ENCODE data around the gene RFXAP. TPM values are rescaled to one million over a fixed set of nuclear protein-coding genes. Genes with fewer than 3 reads are reported as not detected.

RFXAP gene
- total RNA-seq, 2 donors from 2014 or later: 5.7 to 16.9 TPM

DNA sequence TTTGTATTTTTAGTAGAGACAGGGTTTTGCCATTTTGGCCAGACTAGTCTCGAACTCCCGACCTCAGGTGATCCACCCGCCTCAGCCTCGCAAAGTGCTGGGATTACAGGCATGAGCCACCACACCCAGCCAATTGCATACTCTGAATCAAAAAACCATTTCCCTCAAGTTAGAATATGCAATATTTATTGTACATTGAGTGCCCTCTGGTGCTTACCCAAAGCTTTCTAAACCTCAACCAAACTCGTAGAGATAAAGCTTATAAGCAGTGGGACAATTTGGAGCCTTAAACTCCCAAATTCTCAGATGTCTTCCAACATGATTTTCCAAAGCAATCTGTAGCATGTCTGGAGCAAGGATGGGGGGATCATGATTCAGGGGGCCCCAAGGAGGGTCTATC is 22.4 kb downstream of the RFXAP start:
- no peak overlapping the region for H3K27ac Mint-ChIP-seq
- ATAC-seq (no peak), DNase-seq (ENCODE audit: low spot score in 2 of 2) (no peak)
- no peaks in the 10 kb centered on the region for H3K36me3 Mint-ChIP-seq
- H3K9me3 Mint-ChIP-seq: no peaks in the 10 kb centered on the region

- H3K27ac Mint-ChIP-seq: no peak overlapping the region
- no peaks in the 10 kb centered on the region for H3K9me3 Mint-ChIP-seq
- ATAC-seq: no peak
- H3K36me3 Mint-ChIP-seq: no peaks in the 10 kb centered on the region
- no peak for DNase-seq (ENCODE audit: low spot score in 2 of 2)
Observed at GRCh38 chr13:36847606-36848005, 28.6 kb downstream of the RFXAP start.

DNA sequence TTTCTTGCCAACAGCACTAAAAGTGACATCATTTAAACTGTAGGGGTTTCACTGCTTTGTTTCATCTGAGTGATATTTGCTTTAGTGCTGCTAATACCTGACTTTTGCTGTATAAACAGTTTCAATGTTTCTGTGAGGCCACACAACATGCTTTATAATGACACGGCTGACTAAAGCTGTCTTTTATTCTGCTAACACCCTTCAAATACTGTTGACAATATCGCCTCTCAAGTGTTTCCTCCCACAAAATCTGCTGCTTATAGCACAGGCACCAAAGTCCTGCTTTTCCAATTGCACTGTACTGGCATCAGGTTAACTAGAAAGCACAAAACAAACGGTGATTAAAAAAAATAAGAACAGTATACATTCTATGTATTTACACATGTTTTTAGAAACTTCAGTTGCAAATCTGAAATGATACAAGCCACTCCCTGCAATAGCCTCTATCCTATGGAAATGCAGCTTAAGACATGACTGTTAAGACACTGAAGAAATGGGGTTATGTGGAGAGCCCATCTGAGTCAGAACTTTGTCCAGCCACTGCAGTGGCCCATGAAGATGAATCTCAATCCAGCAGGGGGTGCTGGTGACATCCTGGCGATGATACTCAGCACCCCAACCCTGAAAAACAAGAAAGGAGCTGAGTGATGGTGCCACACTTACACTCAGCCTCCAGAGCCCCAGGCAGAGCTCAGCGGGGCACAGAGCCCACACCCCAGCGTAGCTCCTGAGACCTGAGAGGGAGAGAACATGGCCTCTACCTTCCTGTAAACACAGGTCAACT is 29.4 kb downstream of the RFXAP start:
- ATAC-seq (peak; percentile 58 to 63), DNase-seq (ENCODE audit: low spot score in 2 of 2) (peak in 1 of 2 donors; percentile 7)
- Mint-ChIP-seq H3K27ac (no peak overlapping the region), H3K36me3 (no peaks in the 10 kb centered on the region), H3K9me3 (no peaks in the 10 kb centered on the region)

- no peak for ATAC-seq
- no peaks in the 10 kb centered on the region for H3K36me3 Mint-ChIP-seq
- no peak overlapping the region for H3K27ac Mint-ChIP-seq
- no peaks in the 10 kb centered on the region for H3K9me3 Mint-ChIP-seq
- DNase-seq (ENCODE audit: low spot score in 2 of 2): peak in 1 of 2 donors; percentile 10
Observed at GRCh38 chr13:36850790-36851438, 31.9 kb downstream of the RFXAP start.

- no peak overlapping the region for H3K27ac Mint-ChIP-seq
- peak in 1 of 2 donors; percentile 72 for ATAC-seq
- no peaks in the 10 kb centered on the region for H3K36me3 Mint-ChIP-seq
- H3K9me3 Mint-ChIP-seq: no peaks in the 10 kb centered on the region
- no peak for DNase-seq (ENCODE audit: low spot score in 2 of 2)
Observed at GRCh38 chr13:36857253-36857652, 38.2 kb downstream of the RFXAP start.

GRCh38 chr13:36858290-36858689 is 39.3 kb downstream of the RFXAP start:
- DNase-seq (ENCODE audit: low spot score in 2 of 2) (no peak), ATAC-seq (peak; percentile 31 to 65)
- Mint-ChIP-seq H3K27ac (no peak overlapping the region), H3K36me3 (no peaks in the 10 kb centered on the region), H3K9me3 (no peaks in the 10 kb centered on the region)

DNA sequence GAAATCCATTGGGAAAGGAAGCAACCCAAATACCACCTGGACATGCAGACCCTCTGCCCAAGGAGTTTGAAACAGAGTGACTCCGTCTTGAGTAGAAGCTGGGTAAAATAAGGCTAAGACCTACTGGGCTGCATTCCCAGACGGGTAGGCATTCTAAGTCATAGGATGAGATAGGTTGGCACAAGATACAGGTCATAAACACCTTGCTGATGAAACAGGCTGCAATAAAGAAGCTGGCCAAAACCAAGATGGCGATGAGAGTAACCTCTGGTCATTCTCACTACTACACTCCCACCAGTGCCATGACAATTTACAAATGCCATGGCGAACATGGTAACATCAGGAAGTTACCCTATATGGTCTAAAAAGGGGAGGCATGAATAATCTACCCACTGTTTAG is 40.2 kb downstream of the RFXAP start:
- Mint-ChIP-seq H3K27ac (no peak overlapping the region), H3K9me3 (no peaks in the 10 kb centered on the region), H3K36me3 (no peaks in the 10 kb centered on the region)
- ATAC-seq (no peak), DNase-seq (ENCODE audit: low spot score in 2 of 2) (no peak)

DNA sequence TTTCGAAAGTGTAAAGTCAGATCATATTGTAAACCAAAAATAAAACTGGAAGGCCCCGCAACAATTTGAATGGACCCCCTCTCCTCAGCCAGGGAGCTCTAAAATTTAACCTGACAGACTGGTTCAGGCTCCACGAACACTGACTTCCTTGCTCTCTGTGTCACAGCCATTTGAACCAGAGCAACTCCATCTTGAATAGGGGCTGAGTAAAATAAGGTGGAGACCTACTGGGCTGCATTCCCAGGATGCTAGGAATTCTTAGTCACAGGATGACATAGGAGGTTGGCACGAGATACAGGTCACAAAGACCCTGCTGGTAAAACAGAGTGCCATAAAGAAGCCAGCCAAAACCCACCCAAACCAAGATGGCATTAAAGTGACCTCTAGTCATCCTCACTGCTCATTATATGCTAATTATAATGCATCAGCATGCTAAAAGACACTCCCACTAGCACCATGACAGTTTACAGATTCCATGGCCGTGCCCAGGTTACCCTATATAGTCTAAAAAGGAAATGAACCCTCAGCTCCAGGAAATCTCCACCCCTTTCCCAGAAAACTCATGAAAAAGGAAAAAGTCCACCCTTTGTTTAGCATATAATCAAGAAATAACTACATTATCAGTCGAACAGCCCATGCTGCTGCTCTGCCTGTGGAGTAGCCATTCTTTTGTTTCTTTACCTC is 43.1 kb downstream of the RFXAP start:
- no peak for ATAC-seq
- no peak for DNase-seq (ENCODE audit: low spot score in 2 of 2)
- Mint-ChIP-seq H3K27ac (no peak overlapping the region), H3K36me3 (no peaks in the 10 kb centered on the region), H3K9me3 (no peaks in the 10 kb centered on the region)

DNA sequence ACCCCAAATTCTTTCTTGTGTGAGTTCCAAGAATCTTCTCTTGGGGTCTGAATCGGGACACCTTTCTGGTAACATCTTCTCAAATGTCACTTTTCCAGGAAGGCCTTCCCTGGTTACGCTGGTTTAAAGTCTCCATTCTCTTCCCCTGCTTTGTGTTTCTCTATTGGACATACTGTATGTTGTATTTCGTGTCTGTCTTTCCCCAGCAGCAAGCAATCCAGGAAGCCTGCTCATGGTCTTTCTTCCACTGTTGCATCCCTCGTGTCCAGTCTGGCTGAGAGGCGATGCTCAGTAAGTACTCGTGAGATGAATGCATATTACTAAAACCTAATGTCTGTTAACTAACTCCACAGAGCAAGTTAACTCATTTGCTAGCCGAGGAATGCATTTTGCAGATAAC is 43.7 kb downstream of the RFXAP start:
- DNase-seq (ENCODE audit: low spot score in 2 of 2): no peak
- Mint-ChIP-seq H3K27ac (no peak overlapping the region), H3K9me3 (no peaks in the 10 kb centered on the region), H3K36me3 (no peaks in the 10 kb centered on the region)
- ATAC-seq: no peak

DNA sequence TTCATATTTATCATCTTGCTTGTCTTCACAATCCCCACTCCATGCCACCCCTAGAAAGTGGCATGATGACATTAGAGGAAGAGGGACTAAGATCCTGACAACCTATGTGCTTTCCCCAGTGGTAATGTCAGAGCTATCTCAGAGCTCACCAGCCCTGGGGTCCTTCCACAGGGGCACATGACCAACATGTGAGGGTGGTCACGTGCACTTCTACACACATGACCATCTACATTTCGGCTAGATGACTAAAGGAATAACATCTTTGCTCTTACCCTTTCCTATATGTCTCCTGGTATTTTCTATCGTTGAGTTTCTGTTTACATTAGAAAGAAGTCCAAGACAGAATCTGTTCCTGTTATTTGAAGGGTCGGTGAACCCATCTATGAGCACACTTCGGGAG is 46.2 kb downstream of the RFXAP start:
- H3K27ac Mint-ChIP-seq: no peak overlapping the region
- DNase-seq (ENCODE audit: low spot score in 2 of 2): no peak
- H3K36me3 Mint-ChIP-seq: no peaks in the 10 kb centered on the region
- H3K9me3 Mint-ChIP-seq: no peaks in the 10 kb centered on the region
- no peak for ATAC-seq

- no peak overlapping the region for H3K27ac Mint-ChIP-seq
- no peaks in the 10 kb centered on the region for H3K36me3 Mint-ChIP-seq
- no peaks in the 10 kb centered on the region for H3K9me3 Mint-ChIP-seq
- DNase-seq (ENCODE audit: low spot score in 2 of 2) (no peak), ATAC-seq (no peak)
Observed at GRCh38 chr13:36866232-36866631, 47.2 kb downstream of the RFXAP start.

DNA sequence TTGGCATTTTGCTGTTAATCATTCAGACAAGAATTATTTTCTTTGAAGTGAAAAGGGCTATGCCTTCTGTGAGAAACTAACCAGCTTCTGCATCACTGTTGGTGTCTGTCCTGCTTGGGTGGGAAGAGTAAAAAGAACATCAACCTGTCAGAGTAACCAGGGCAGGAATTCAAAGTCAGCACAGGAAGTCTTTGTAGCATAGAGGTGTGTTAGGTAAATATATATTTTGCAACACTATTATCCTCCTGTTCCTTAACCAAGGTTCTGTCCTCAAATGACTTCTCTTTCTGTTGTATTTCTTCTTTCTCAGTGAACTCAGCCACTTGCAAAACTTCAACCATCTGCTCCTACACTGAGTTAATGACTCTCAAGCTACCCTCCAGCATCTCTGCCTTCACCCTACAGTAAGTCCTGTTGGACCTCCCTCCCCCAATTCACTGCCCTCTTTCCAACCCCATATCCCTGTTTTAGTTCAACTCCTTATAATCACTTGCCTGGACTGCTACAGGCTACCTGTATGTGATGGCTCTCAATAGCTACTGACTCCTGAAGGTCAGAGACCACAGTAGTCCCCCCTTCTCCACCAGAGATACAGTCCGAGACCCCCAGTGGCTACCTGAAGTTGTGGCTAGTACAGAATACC is 51.1 kb downstream of the RFXAP start:
- ATAC-seq: no peak
- no peak for DNase-seq (ENCODE audit: low spot score in 2 of 2)
- no peak overlapping the region for H3K27ac Mint-ChIP-seq
- no peaks in the 10 kb centered on the region for H3K9me3 Mint-ChIP-seq
- no peaks in the 10 kb centered on the region for H3K36me3 Mint-ChIP-seq

DNA sequence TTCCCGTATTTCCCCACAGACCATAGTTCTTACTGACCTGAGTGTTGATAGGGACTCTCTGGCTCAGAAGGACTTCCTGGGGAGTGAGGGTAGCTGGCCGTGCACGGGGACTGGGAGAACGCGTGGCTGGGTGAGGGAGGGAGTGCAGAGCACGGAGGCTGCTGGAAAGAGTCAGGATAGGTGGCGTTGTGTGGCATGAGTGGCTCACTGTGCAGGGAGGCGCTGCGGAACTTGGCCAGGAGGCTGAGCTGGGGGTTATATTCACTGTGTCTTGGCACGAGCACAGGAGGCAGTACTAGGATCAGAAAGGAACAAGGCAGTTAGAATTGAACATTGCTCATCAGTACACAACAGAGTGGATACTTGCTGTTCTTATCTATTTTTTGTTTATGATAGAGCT is 53.6 kb downstream of the RFXAP start:
- Mint-ChIP-seq H3K36me3 (no peaks in the 10 kb centered on the region), H3K27ac (peak overlapping the region in 1 of 2 donors; percentile 26), H3K9me3 (no peaks in the 10 kb centered on the region)
- DNase-seq (ENCODE audit: low spot score in 2 of 2): no peak
- ATAC-seq: no peak

- DNase-seq (ENCODE audit: low spot score in 2 of 2): no peak
- H3K36me3 Mint-ChIP-seq: no peaks in the 10 kb centered on the region
- no peaks in the 10 kb centered on the region for H3K9me3 Mint-ChIP-seq
- ATAC-seq: no peak
- H3K27ac Mint-ChIP-seq: no peak overlapping the region
Observed at GRCh38 chr13:36875431-36875830, 56.4 kb downstream of the RFXAP start.

GRCh38 chr13:36875961-36876360 is 56.9 kb downstream of the RFXAP start:
- Mint-ChIP-seq H3K36me3 (no peaks in the 10 kb centered on the region), H3K27ac (no peak overlapping the region), H3K9me3 (no peaks in the 10 kb centered on the region)
- DNase-seq (ENCODE audit: low spot score in 2 of 2): no peak
- ATAC-seq: no peak

All from activated naive CD4-positive, alpha-beta T cell treated with anti-CD3 and anti-CD28 coated beads, Interleukin-2, amount 50 U/mL, for 72 hours (primary cell).